NT2/D1 (cell line): ENCODE measurements around the gene TRMT44.
"Not testable (repeated sequence)": the region's sequence is repeated elsewhere in the genome, so short reads cannot be mapped to it uniquely, and the experiment has no call there.

Experiments
- DNase-seq: peaks from one replicate; pipeline ENCODE4 v3.0.0-alpha.2; 2011; ENCODE audit warnings: low read depth, low spot score
- H3K27me3 ChIP-seq: 2 replicates; pipeline ENCODE4 v1.6.0; 2011; ENCODE audit warnings: mild to moderate bottlenecking; ENCODE audit not compliant: insufficient read length, insufficient read depth
- H3K36me3 ChIP-seq: 2 replicates; pipeline ENCODE4 v1.6.1; 2011; ENCODE audit warnings: mild to moderate bottlenecking, low read length, mixed read lengths; ENCODE audit not compliant: insufficient read depth, insufficient read length
- H3K4me1 ChIP-seq: 2 replicates; pipeline ENCODE4 v1.5.1; 2011; ENCODE audit not compliant: insufficient read depth, insufficient read length
- H3K4me3 ChIP-seq: 2 replicates; pipeline ENCODE4 v1.5.1; 2011; ENCODE audit warnings: low read depth; ENCODE audit not compliant: insufficient read length
- H3K9ac ChIP-seq: 2 replicates; pipeline ENCODE4 v1.6.0; 2011; ENCODE audit warnings: low read depth; ENCODE audit not compliant: insufficient read length
- H3K9me3 ChIP-seq: 2 replicates; pipeline ENCODE4 v1.5.1; 2011; ENCODE audit warnings: mild to moderate bottlenecking, low read length; ENCODE audit not compliant: insufficient read depth
- SUZ12 ChIP-seq: IDR thresholded peaks from 2 replicates; pipeline ENCODE4 v1.6.1; 2011; ENCODE audit not compliant: insufficient read length, insufficient read depth; ENCODE audit errors: extremely low read depth
- YY1 ChIP-seq: IDR thresholded peaks from 2 replicates; pipeline ENCODE4 v1.6.1; 2011; ENCODE audit not compliant: insufficient read length, insufficient read depth
- ZNF274 ChIP-seq: IDR thresholded peaks from 2 replicates; pipeline ENCODE4 v1.6.1; 2011; ENCODE audit warnings: mild to moderate bottlenecking, low read depth, low read length

The TRMT44 gene

DNA sequence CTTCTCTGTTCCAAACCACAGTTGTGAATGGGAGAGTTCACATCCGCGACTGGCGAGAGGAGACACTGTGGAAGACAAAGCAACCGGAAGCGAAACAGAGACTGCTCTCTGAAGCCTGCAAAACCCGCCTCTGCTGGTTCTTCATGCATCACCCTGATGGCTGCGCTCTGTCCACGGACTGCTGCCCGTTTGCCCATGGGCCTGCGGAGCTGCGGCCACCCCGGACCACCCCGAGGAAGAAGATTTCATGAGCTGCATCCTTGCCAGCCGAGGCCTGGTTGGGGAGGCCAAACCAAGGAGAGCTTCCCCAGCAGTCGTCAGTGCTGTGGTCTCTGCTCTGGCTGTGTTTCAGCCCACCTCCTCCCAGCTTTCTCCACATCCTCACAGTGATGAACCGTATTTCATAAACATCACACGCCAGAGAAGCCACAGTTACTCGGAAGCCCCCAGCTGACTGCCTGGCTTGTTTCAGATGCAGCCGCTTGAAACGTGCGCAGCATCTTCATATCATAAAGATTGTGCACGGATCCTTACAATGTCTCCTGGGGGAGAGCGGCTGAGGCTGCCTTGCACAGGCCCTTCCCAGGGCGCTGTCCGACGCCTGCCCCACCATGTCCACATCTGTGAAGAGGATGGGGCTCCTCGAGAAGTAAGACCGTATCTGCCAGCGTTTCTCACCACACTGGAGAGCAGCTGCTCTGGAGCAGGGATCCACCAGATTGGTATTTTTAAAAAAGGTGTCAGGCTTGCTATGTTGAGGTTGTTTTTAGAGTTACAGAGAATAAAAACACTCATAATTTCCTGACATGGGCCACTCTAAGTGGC, 35.4 kb downstream of the TRMT44 start:
- Histone ChIP-seq H3K27me3 (no peaks in the 10 kb centered on the region), H3K4me1 (peaks cover 24% of the 10 kb centered on the region), H3K36me3 (peaks cover 72% of the 10 kb centered on the region), H3K9ac (no peak overlapping the region), H3K9me3 (no peaks in the 10 kb centered on the region), H3K4me3 (no peak overlapping the region)
- TF ChIP-seq ZNF274 (no peak), YY1 (no peak), SUZ12 (no peak)
- DNase-seq, result no peak

DNA sequence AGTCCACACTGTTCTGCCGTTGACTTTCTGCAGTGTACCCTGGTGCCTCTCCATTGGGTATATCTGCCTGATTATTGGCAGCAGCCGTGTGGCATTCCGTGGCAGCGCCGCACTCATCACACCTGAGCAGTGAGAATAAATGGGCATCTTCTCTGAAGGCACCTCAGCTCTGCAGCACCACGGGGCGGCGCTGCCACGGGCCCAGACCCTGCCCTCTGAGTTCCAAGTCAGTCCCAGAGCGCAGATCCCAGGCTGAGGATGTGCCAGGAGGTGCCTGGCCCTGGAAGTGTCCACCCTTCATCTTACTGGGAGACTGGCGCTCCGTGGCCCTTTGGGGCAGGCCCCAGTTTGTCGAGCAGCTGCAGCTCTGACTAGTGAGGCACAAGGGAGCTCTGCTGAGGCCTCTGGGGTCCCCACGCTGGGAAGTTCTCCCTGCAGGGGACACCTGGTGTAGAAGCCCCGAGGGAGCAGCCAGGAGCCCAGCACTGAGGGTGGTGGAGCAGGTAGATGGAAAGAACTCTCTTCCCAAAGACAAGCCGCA, 36.6 kb downstream of the TRMT44 start:
- H3K9ac ChIP-seq, result no peak overlapping the region
- peaks cover 25% of the 10 kb centered on the region for H3K4me1 ChIP-seq
- TF ChIP-seq SUZ12 (no peak), ZNF274 (no peak), YY1 (no peak)

DNA sequence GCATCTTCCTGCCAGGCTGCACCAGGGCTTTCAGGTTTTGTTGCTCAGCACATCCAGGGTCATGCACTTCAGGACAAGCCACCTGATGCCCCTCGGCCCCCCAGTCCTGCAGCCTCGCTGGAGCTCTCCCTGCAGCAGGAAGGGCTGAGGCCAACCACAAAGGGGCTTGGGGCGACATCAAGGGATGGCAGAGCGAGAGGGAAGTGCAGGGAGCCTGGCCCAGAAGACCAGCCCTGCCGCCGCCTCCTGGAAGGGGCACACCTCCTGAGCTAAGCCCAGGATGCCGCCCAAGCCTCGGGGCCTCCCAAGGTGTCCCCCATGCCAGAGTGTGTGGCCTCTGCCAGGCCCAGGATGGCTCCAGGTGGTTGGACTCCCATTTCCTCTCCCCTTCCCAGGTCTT, 37.1 kb downstream of the TRMT44 start:
- H3K4me1 ChIP-seq, result peaks cover 21% of the 10 kb centered on the region
- no peak overlapping the region for H3K9ac ChIP-seq
- no peak for DNase-seq
- no peak overlapping the region for H3K4me3 ChIP-seq
- no peaks in the 10 kb centered on the region for H3K9me3 ChIP-seq
- peaks cover 59% of the 10 kb centered on the region for H3K36me3 ChIP-seq
- no peaks in the 10 kb centered on the region for H3K27me3 ChIP-seq
- no peak for TF ChIP-seq YY1

More for the DNA sequence above, 36.6 kb downstream of the TRMT44 start:
- Histone ChIP-seq H3K4me3 (no peak overlapping the region), H3K36me3 (peaks cover 60% of the 10 kb centered on the region), H3K27me3 (no peaks in the 10 kb centered on the region), H3K9me3 (no peaks in the 10 kb centered on the region)
- DNase-seq, result no peak

DNA sequence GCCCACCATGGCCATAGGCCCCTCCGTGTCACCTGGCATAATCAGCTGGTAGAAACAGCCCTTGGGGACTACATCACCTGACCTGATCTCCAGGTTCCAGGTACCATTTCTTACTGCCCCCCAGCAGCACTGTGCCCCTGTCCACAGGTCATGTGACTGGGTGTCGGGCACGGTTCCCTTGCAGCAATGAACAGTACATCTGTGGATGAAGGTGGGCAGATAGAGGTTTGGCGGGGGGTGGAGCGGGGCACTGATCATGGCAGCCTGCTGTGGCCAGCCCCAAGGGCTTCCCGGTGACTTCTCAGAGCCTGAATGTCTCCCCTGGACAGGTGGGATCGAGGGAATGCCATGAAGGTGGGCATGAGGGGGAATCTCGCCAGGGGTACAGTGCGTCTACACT, 37.8 kb downstream of the TRMT44 start:
- H3K4me1 ChIP-seq, result peaks cover 14% of the 10 kb centered on the region
- H3K9ac ChIP-seq, result no peak overlapping the region
- DNase-seq, result no peak
- H3K36me3 ChIP-seq, result peaks cover 55% of the 10 kb centered on the region
- TF ChIP-seq SUZ12, result no peak
- no peak for TF ChIP-seq ZNF274
- TF ChIP-seq YY1, result no peak
- no peaks in the 10 kb centered on the region for H3K9me3 ChIP-seq
- no peak overlapping the region for H3K4me3 ChIP-seq
- H3K27me3 ChIP-seq, result no peaks in the 10 kb centered on the region

DNA sequence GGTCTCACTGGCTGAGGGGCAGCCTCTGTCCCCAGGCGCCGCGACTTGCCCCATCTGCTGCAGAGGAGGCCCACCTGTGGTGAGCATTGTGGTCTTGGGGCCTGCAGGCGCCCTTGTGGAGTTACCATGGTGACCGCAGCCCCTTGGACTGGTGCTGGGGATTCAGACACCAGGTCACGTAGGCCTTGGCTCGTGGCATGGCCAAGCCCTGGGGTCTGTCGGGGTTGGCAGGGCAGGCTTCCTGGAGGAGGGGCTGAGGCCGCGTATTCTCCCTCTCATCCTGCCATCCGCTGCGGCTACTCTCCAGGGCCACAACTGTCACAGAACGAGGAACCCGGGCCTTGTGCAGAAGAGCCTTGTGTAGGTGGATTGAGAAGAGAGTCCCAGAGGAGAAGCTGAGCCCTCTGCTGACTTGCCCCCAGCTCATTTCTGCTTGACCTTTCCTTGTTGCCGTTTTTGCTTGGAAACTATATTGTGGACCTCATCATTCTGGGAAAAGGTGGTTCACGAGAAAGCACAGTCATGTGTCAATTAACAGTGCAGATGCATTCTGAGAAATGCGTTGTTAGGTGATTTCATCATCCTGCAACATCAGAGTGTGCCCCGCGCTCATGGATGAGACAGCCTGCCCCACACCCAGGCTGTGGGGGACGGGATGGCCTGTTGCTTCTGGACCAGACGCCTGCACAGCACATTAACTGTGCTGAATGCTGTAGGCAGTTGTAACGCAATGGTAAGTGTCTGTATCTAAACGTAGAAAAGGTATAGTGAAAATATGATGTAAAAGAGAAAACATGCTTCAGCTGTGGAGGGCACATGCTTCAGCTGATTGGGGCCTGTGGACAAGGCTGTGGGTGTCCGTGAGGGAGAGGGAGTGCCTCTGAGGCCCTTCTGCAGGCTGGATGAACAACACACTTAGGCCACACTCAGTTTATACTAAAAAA, 38.5 kb downstream of the TRMT44 start:
- no peaks in the 10 kb centered on the region for H3K9me3 ChIP-seq
- no peak overlapping the region for H3K9ac ChIP-seq
- peaks cover 48% of the 10 kb centered on the region for H3K36me3 ChIP-seq
- no peak for DNase-seq
- peaks cover 12% of the 10 kb centered on the region for H3K4me1 ChIP-seq
- TF ChIP-seq ZNF274, result no peak
- no peak overlapping the region for H3K4me3 ChIP-seq
- H3K27me3 ChIP-seq, result no peaks in the 10 kb centered on the region

DNA sequence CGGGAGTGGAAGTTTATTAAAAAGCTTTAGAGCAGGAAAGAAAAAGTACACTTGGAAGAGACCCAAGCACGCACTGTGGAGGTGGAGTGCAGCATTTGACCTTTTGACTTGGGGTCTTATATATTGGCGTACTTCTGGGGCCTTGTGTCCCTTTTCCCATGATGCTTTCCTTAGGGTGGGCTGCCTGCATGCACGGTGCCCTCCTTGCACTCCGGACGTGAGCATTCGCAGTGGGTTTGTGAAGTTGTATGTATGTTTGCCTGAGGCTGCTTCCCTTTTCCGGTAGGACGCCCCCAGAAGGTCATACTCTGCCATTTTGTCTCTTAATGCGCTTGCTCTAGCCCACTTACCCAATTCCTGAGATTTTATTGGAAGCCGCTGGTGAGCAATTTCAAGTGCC, 39.6 kb downstream of the TRMT44 start:
- Histone ChIP-seq H3K4me3 (no peak overlapping the region), H3K9me3 (no peaks in the 10 kb centered on the region), H3K9ac (no peak overlapping the region), H3K36me3 (peaks cover 43% of the 10 kb centered on the region), H3K4me1 (peaks cover 12% of the 10 kb centered on the region), H3K27me3 (no peaks in the 10 kb centered on the region)
- DNase-seq, result no peak
- no peak for TF ChIP-seq SUZ12
- TF ChIP-seq ZNF274, result no peak
- TF ChIP-seq YY1, result no peak

DNA sequence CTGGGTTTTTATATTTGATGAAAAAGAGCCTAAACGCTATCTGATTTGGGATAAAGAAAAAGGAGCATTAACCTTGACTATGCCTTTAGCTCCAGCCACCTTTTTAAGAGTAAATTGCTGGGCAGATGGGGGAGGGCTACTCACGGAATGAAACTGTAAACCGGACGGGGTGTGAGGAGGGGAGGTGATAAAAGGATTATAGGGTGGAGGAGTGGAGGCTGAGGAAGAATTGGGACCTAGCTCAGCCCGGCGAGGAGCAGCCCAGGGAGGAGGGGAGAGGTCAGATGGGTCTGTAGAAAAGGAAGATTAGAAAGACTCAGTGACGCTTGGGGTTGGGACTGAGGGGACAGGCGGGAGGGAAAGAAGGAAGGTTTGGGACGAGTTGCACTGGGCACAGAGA, 46.1 kb downstream of the TRMT44 start:
- not testable (repeated sequence) for H3K27me3 ChIP-seq, H3K36me3 ChIP-seq, H3K4me1 ChIP-seq, H3K9ac ChIP-seq, DNase-seq, H3K4me3 ChIP-seq
- H3K9me3 ChIP-seq, result peaks cover 32% of the 10 kb centered on the region; the same call in 1 of the 2 replicates
